Measurements from ENCODE around the gene SPIN4.

- TF ChIP-seq GATA2 (IDR thresholded peaks at IDR 0.05; ENCODE audit: low read depth, low read length) (no peak), GATA3 (IDR thresholded peaks at IDR 0.05; ENCODE audit: low read depth, low read length) (no peak)
Measured at GRCh38 chrX:63387411-63387810, 36.3 kb upstream of the SPIN4 start.

All from SH-SY5Y (cell line).